HG02885 (cell line): ENCODE measurements around the gene SUPT3H.

Experiments used
- ATAC-seq: cut with Tn5 transposase; IDR thresholded peaks from one replicate; pipeline ENCODE4 v1.9.1; 2021; ENCODE audit warnings: mild to moderate bottlenecking; ENCODE audit not compliant: unreplicated experiment, poor library complexity

SUPT3H gene

DNA sequence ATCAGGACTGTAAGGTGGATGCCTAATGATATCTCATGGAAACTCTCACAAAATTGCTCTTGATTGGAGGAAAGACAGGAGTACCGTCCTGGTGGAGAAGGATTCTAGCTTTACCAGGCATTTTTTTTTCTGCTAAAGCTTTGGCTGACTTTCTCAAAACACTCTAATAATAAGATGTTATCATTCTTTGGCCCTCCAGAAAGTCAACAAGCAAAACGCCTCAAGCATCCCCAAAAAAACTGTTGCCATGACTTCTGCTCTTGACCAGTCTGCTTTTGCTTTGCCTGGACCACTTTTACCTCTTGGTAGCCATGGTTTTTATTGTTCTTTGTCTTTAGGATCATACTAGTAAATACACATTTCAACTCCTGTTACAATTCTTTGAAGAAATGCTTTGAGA, 105.1 kb downstream of the SUPT3H start:
- no peak for ATAC-seq

GRCh38 chr6:45265246-45265645, 112.5 kb downstream of the SUPT3H start:
- no peak for ATAC-seq

DNA sequence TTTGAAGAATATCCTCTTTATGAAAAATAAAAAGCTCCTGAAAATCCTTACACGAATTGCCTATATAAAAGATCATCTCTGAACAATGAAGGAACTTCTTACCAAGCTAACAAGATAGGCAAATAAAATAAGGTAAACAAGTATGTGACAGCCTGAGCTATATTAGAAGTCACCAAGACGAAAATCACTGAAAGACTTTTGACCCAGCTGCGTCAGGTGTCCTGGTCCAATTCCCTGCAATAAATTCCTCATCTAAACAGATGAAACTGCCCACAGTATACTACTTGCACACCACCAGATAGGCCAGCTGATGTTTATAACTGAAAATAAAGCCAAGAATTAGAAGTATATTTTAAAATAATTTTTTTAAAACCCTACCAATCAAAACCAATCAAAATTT, 117.0 kb downstream of the SUPT3H start:
- no peak for ATAC-seq

DNA sequence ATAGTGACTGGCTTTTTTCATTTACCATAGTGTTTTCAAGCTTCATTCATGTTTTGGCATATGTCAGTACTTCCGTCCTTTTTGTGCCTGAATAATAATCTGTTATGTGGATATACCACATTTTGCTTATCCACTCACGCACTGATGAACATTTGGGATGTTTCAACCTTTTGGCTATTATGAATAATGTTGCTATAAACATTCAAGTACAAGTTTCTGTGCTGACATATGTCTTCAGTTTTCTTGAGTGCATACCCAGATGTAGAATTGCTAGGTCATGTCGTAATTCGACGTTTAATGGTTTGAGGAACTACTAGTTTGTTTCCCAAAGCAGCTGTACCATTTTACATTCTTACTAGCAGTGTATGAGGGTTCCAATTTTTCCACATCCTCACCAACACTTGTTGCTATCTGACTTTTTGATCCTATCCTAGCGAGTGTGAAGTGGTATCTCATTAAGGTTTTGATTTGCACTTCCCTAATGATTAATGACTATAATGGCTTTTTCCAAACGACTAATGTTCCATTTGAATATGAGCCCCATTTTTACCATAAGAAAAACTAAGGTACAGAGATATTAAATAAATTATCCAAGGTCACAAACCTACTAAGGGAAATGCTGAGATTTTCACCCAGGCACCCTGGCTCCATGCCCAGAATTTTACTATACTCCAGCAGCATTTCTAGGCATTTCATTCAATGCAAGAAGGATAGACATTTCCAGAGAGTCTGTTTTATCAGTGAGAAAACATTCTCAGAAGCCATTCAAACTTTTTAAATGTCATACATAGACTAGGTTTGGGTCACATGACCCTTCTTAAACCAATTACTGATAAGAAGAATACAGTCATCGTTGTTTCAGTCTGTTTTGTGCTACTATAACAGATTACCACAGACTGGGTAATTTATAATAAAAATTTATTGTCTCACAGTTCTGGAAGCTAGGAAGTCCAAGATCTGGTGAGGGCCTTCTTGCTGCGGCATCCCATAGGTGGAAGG, 120.7 kb downstream of the SUPT3H start:
- no peak for ATAC-seq

- no peak for ATAC-seq
Measured at GRCh38 chr6:45255434-45255833, 122.3 kb downstream of the SUPT3H start.

DNA sequence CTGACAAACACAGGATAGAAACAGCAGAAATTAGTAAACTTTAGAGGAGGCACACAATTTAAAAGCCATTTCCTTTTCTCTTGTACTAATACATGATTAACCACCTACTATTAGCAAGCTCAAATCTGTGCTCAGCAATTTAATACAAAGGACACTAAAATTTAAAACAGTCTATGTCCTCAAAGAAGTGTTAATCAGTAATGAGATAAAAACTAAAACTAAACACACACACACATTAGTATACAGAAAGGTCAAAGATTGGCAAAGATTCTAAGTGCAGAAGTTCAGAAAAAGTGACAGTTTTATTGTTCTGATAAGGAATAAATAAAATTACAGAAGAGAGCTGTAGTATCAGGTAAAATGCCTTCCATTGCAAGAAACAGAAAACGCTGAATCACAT, 123.5 kb downstream of the SUPT3H start:
- no peak for ATAC-seq

GRCh38 chr6:45253453-45253852, 124.3 kb downstream of the SUPT3H start:
- ATAC-seq = no peak

- ATAC-seq = no peak
Measured at GRCh38 chr6:45231660-45232059, 146.1 kb downstream of the SUPT3H start.

GRCh38 chr6:45229416-45229815, 148.3 kb downstream of the SUPT3H start:
- ATAC-seq = no peak

DNA sequence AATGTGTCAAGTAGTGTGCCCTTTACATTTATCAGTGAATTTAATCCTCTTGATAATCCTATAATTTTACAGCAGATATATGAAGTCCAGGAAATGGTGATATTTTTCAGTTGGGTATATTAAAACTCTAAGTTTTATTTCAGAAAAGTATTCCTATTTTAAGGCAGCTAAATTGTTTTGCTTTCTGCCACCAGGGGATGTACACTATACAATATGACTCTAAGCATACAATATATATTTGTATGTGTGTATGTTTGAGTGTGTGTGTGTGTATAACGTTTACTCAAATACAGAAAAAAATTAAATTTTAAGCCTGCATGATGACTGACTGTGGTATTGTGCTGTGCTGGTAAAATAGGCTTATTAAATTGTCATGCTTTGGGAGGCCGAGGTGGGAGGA, 151.7 kb downstream of the SUPT3H start:
- ATAC-seq = no peak

- ATAC-seq = no peak
Measured at GRCh38 chr6:45222380-45222779, 155.4 kb downstream of the SUPT3H start.

DNA sequence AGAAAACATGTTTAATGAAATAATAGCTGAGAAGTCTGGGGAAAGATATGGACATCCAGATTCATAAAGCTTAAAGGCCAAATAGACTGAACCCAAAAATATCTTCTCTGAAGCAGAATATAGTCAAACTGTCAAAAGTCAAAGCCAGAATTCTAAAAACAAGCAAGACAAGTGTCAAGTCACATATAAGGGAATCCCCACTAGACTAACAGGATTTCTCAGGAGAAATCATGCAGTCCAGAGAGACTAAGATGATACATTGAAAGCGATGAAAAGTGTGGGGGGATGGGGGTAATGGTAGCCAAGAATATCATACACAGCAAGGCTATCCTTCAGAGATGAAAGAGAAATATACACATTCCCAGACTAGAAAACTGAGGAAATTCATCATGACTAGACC, 162.0 kb downstream of the SUPT3H start:
- no peak for ATAC-seq

DNA sequence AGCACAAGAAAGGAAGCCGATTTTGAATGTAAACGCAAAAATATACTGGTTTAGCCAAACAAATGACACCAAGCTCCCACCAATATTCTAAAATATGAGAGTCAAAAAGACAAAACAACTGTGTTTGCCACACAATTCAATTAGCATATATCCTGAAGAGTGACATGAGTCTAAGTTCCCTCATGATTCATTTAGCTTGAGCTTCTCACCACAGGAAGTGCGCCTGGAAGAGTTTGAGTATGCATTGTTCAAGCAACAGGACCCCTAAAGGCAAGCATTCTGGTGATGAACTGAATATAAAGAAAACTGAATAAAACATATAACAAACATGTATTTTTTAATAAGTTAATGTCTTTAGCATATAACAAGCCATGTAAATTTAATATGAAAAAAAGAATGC, 164.8 kb downstream of the SUPT3H start:
- ATAC-seq = no peak

- ATAC-seq = no peak
Measured at GRCh38 chr6:45209762-45210161, 168.0 kb downstream of the SUPT3H start.

- ATAC-seq = no peak
Measured at GRCh38 chr6:45206793-45207492, 170.8 kb downstream of the SUPT3H start.

GRCh38 chr6:45201484-45201883, 176.2 kb downstream of the SUPT3H start:
- no peak for ATAC-seq

DNA sequence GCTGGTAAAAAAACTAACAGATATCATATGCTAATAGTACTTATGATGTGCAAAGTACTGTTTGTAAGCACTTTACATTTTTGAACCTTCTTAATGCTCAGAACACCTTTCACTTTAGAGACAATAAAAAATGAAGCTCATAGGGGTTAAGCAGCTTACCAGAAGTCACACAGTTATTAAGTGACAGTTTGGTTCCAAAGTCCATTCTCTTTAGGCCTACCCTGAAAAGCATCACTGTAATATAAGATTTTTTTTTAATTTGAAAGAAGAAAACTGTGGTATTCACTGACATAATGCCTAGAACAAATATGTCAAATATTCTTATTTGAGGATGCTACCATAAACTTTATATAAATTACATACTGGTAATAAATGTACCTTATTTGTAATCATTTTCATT, 177.2 kb downstream of the SUPT3H start:
- no peak for ATAC-seq

DNA sequence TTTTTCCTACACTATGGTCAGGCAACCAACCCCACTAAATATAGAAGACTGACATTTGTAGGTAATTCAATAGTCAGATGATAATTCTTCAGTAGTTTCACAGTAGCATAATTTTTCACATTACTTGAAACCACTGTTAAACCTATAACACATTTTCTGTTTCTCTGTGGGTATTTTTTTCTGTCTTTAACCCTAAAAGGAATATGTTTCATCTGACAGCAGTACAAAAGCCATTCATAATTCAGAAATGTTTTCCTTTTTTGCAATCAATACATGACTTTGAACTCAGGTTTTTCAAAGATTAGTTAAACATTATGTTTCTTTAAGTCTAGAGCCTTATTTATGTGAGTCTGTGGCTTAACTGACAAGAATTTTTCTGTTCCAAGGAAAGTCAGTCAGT, 178.2 kb downstream of the SUPT3H start:
- no peak for ATAC-seq

DNA sequence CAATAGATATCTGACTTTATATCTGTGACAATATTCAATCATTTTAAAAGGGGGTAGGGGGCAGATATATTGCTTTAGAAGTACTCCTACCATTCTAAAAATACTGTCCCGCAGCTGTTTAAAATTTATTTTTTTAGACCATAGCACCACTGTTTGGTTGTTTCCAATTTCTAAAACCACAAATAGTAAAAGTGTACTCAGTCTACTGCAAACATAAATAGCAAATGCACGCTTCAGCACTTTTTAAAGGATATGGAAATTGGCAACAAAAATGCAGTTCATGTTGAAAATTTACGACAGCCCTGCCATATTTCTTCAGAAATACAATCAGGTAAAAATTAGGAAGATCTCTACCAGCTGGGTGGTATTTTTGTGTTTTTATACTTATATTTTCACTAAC, 181.6 kb downstream of the SUPT3H start:
- ATAC-seq = no peak

DNA sequence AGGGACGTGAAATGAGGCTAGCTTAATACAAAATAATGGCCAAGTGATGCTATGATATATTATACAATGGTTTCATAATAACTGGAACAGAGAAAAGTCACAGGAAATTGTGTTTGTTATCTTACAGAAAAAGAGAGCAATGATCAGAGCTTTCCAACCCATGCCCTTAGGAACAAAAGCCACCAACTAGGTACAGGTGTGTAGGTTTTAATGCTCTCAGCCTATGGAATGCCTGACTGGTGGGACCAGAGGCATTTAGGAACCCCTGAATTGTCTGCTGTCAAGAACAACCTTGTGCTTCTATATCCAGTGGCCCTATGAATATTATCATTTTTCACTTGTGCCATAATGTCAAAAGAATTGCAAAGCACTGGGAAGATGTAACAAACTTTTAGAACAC, 182.6 kb downstream of the SUPT3H start:
- ATAC-seq = no peak

DNA sequence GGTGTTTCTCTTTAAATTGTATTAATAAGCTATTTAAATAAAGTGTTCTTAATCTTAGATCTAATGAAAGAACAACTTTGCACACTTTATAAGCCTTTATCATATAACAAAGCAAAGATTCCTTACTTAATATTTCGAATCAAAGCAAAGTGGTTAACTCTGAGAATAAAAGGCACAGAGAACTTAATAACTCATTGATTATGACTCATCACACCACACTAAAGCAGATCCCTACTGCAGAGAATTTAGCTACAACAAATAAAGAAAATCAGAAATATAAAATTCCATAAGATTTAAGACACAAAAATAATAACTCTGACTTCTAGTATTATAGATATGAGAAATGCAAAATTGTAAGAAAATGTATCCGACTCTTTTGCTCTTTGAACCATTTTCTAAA, 185.2 kb downstream of the SUPT3H start:
- no peak for ATAC-seq

- no peak for ATAC-seq
Measured at GRCh38 chr6:45191414-45191813, 186.3 kb downstream of the SUPT3H start.
